Measurements from ENCODE around the gene HELB. TPM values are rescaled to one million over a fixed set of nuclear protein-coding genes. Genes with fewer than 3 reads are reported as not detected.

Gene HELB
- total and polyA plus RNA-seq, 2 of the 8 experiments (the other 6 are each of a cell fraction or from before 2014, with no cell fraction given), result 1.8 to 7.6 TPM

DNA sequence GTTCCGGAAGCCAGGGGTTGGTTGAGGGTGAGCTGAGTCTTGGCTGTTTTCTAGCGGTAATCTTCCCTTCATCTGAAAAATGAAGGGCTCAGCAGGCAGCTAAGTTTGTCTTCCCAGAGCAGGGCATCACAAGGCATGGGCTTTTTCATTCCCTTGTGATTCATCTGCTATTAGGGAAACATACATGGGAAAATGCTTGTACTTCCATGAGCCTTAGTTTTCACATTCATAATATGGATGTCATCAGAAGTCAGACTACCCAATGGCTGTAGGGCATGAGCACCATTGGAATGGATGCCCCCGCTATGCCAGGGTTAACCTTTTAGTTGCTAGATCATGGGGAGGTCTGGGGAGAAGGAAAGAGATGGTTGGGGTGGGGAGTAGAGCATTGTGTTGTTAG lies 18.7 kb downstream of the HELB start:
- FAIRE-seq (no peak), DNase-seq (ENCODE audit: low read depth in 1 of 2, low spot score in 2 of 2) (no peak)
- no peak overlapping the region for H3K56ac ChIP-seq (replicated peaks; ENCODE audit: insufficient read length, low read depth, low read length)
- no peak overlapping the region for H2BK20ac ChIP-seq (ENCODE audit: low read length)
- no peaks in the 10 kb centered on the region for H3K79me1 ChIP-seq (ENCODE audit: low read depth, low read length)
- H2BK15ac ChIP-seq (ENCODE audit: low read length), result no peak overlapping the region
- no peak overlapping the region for H4K5ac ChIP-seq (ENCODE audit: insufficient read length, low read depth, low read length)
- H3K4me2 ChIP-seq (ENCODE audit: insufficient read depth in 1 of 2, low read depth in 2 of 2, low read length in 2 of 2), result no peak overlapping the region
- no peaks in the 10 kb centered on the region for H3K23me2 ChIP-seq (ENCODE audit: low read depth, low read length)
- H2AFZ ChIP-seq (ENCODE audit: low read length), result no peak overlapping the region
- H2BK5ac ChIP-seq (ENCODE audit: low read depth, low read length), result no peak overlapping the region
- no peak overlapping the region for H2BK12ac ChIP-seq (ENCODE audit: low read depth, low read length)
- H3K4me3 ChIP-seq (ENCODE audit: extremely low read depth in 1 of 4, insufficient read depth in 2 of 4, low read depth in 3 of 4, low read length in 4 of 4), result no peak overlapping the region
- CTCF ChIA-PET (ENCODE audit: partially characterized antibody), result interaction anchor here (0.7 kb wide), 1 partner anchor 373 kb away, joined by 4 read pairs; no protein-coding TSS in a partner anchor
- H3K27ac ChIP-seq (ENCODE audit: low read depth, low read length), result no peak overlapping the region
- no peak overlapping the region for H3K4ac ChIP-seq (replicated peaks; ENCODE audit: insufficient read length, low read depth, low read length)
- no peaks in the 10 kb centered on the region for H4K20me1 ChIP-seq (replicated peaks in 1 of 2; ENCODE audit: control insufficient read depth in 1 of 2, insufficient read depth in 2 of 2, low read length in 2 of 2)
- no peak overlapping the region for H3K9ac ChIP-seq (replicated peaks in 1 of 4; ENCODE audit: extremely low read depth in 1 of 4, low read depth in 3 of 4, low read length in 3 of 4)
- 85% methylated on average over 3 of the region's 3 CpGs; no CpG with 5 or more reads in 1 of the 2 experiments for WGBS, 2 experiments (ENCODE audit: extremely low coverage in 1 of 2, insufficient coverage in 1 of 2, insufficient read length in 1 of 2, insufficient replicate concordance in 2 of 2, low coverage in 1 of 2, low lambda C conversion rate in 2 of 2, missing lambda C conversion rate in 1 of 2)
- no peak overlapping the region for H3K14ac ChIP-seq (ENCODE audit: insufficient read length)
- no peaks in the 10 kb centered on the region for H3K9me3 ChIP-seq (ENCODE audit: insufficient read depth in 2 of 2, low read depth in 1 of 2, low read length in 1 of 2)
- peaks cover 0 to 22% (median 0%) of the 10 kb centered on the region in 4 experiments; a peak in 1 of 8 replicates for H3K36me3 ChIP-seq (ENCODE audit: control insufficient read depth in 2 of 4, insufficient read depth in 4 of 4, low read length in 3 of 4)
- no peak overlapping the region for H3K18ac ChIP-seq (ENCODE audit: extremely low read depth, low read length)
- H3K4me1 ChIP-seq (replicated peaks in 1 of 4; ENCODE audit: control insufficient read depth in 3 of 4, insufficient read depth in 4 of 4, low read length in 3 of 4), result no peaks in the 10 kb centered on the region
- POLR2A ChIA-PET (ENCODE audit: partially characterized antibody), result no interaction called here
- H2BK120ac ChIP-seq (replicated peaks; ENCODE audit: low read depth, low read length), result no peak overlapping the region
- H4K91ac ChIP-seq (replicated peaks; ENCODE audit: insufficient read length, low read length), result no peak overlapping the region
- no peak overlapping the region for H4K8ac ChIP-seq (ENCODE audit: extremely low read depth, insufficient read depth, low read length)
- TF ChIP-seq, protein P1, sequence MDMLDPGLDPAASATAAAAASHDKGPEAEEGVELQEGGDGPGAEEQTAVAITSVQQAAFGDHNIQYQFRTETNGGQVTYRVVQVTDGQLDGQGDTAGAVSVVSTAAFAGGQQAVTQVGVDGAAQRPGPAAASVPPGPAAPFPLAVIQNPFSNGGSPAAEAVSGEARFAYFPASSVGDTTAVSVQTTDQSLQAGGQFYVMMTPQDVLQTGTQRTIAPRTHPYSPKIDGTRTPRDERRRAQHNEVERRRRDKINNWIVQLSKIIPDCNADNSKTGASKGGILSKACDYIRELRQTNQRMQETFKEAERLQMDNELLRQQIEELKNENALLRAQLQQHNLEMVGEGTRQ (IDR thresholded peaks at IDR 0.05; ENCODE audit: low read length), result no peak
- TF ChIP-seq HDAC6 (IDR thresholded peaks at IDR 0.05; ENCODE audit: low read depth, low read length) (no peak), SIN3A (conservative IDR thresholded peaks at IDR 0.05 in 1 of 2, IDR thresholded peaks at IDR 0.05 in 1 of 2; ENCODE audit: low read depth in 1 of 2, low read length in 2 of 2) (no peak), SP2 (IDR thresholded peaks at IDR 0.05; ENCODE audit: low read length) (no peak), RAD21 (IDR thresholded peaks at IDR 0.05 in 1 of 2, conservative IDR thresholded peaks at IDR 0.05 in 1 of 2; ENCODE audit: low read depth in 2 of 2, low read length in 2 of 2) (no peak), RFX5 (IDR thresholded peaks at IDR 0.05; ENCODE audit: borderline replicate concordance, low read depth, low read length) (no peak)
- H2AK5ac ChIP-seq (ENCODE audit: low read depth, low read length), result no peak overlapping the region
- H3K27me3 ChIP-seq (replicated peaks in 1 of 4; ENCODE audit: control insufficient read depth in 3 of 4, extremely low read depth in 1 of 4, insufficient read depth in 3 of 4, low read length in 3 of 4), result no peaks in the 10 kb centered on the region
- no peaks in the 10 kb centered on the region for H3K79me2 ChIP-seq (ENCODE audit: control insufficient read depth in 1 of 2, insufficient read depth in 2 of 2, low read length in 2 of 2)
- no peak overlapping the region for H3K23ac ChIP-seq (ENCODE audit: insufficient read length)
